ENCODE results near the gene CADM2. TPM values are rescaled to one million over a fixed set of nuclear protein-coding genes. Genes with fewer than 3 reads are reported as not detected.

The CADM2 gene
- total RNA-seq, 1 donor from 2014 or later, result 4.3 TPM

GRCh38 chr3:84985795-84986194 lies 27.0 kb downstream of the CADM2 start:
- H3K9me3 ChIP-seq (replicated peaks), result no peaks in the 10 kb centered on the region
- H3K4me3 ChIP-seq, result no peak overlapping the region
- intact Hi-C loops (cut with micrococcal nuclease), result no loop called here
- no peak overlapping the region for H3K27ac ChIP-seq (replicated peaks)
- TF ChIP-seq CTCF (IDR thresholded peaks at IDR 0.05; ENCODE audit: borderline replicate concordance), result no peak
- H3K27me3 ChIP-seq (ENCODE audit: low read depth), result no peaks in the 10 kb centered on the region
- H3K36me3 ChIP-seq, result no peaks in the 10 kb centered on the region
- no peaks in the 10 kb centered on the region for H3K4me1 ChIP-seq
- no peak for DNase-seq

- TF ChIP-seq CTCF (IDR thresholded peaks at IDR 0.05; ENCODE audit: borderline replicate concordance), result no peak
- intact Hi-C loops (cut with micrococcal nuclease), result no loop called here
Measured at GRCh38 chr3:84987706-84988504, 29.1 kb downstream of the CADM2 start.

GRCh38 chr3:84989102-84989501 lies 30.3 kb downstream of the CADM2 start:
- no peaks in the 10 kb centered on the region for H3K9me3 ChIP-seq (replicated peaks)
- H3K36me3 ChIP-seq, result no peaks in the 10 kb centered on the region
- no peaks in the 10 kb centered on the region for H3K4me1 ChIP-seq
- no peak overlapping the region for H3K27ac ChIP-seq (replicated peaks)
- H3K4me3 ChIP-seq, result no peak overlapping the region
- no peak for DNase-seq
- no peaks in the 10 kb centered on the region for H3K27me3 ChIP-seq (ENCODE audit: low read depth)
- no peak for TF ChIP-seq CTCF (IDR thresholded peaks at IDR 0.05; ENCODE audit: borderline replicate concordance)
- intact Hi-C loops (cut with micrococcal nuclease), result no loop called here

More at GRCh38 chr3:84987706-84988504, 29.1 kb downstream of the CADM2 start:
- Histone ChIP-seq H3K36me3 (no peaks in the 10 kb centered on the region), H3K9me3 (replicated peaks) (no peaks in the 10 kb centered on the region), H3K4me3 (no peak overlapping the region), H3K27ac (replicated peaks) (no peak overlapping the region), H3K4me1 (no peaks in the 10 kb centered on the region), H3K27me3 (ENCODE audit: low read depth) (no peaks in the 10 kb centered on the region)
- DNase-seq, result no peak

GRCh38 chr3:84991422-84991900 lies 32.7 kb downstream of the CADM2 start:
- intact Hi-C loops (cut with micrococcal nuclease), result no loop called here
- Histone ChIP-seq H3K9me3 (replicated peaks) (no peaks in the 10 kb centered on the region), H3K27me3 (ENCODE audit: low read depth) (no peaks in the 10 kb centered on the region), H3K4me3 (no peak overlapping the region), H3K36me3 (no peaks in the 10 kb centered on the region), H3K4me1 (no peaks in the 10 kb centered on the region), H3K27ac (replicated peaks) (no peak overlapping the region)
- no peak for DNase-seq
- no peak for TF ChIP-seq CTCF (IDR thresholded peaks at IDR 0.05; ENCODE audit: borderline replicate concordance)

- intact Hi-C loops (cut with micrococcal nuclease), result no loop called here
- no peak for TF ChIP-seq CTCF (IDR thresholded peaks at IDR 0.05; ENCODE audit: borderline replicate concordance)
- no peaks in the 10 kb centered on the region for H3K9me3 ChIP-seq (replicated peaks)
- no peaks in the 10 kb centered on the region for H3K4me1 ChIP-seq
- H3K4me3 ChIP-seq, result no peak overlapping the region
- no peaks in the 10 kb centered on the region for H3K27me3 ChIP-seq (ENCODE audit: low read depth)
- no peaks in the 10 kb centered on the region for H3K36me3 ChIP-seq
- DNase-seq, result no peak
- H3K27ac ChIP-seq (replicated peaks), result no peak overlapping the region
Measured at GRCh38 chr3:84993956-84994355, 35.2 kb downstream of the CADM2 start.
